Upper lobe of left lung (tissue), 4 donors: Measurements from ENCODE around the gene BRCA2.

ENCODE experiments used
- POLR2A ChIP-seq, 4 donors: fragments of 450-650 bp; IDR thresholded peaks; one replicate each; pipeline ENCODE4 v1.5.1; 2016 to 2017; ENCODE audit warnings: antibody characterized with exemption in 4 of 4, mild to moderate bottlenecking in 2 of 4
- POLR2AphosphoS5 ChIP-seq, 2 donors: sonication (generic); formaldehyde crosslinking; IDR thresholded peaks; one replicate each; pipeline ENCODE4 v1.5.1; 2017; ENCODE audit warnings: antibody characterized with exemption in 2 of 2

DNA sequence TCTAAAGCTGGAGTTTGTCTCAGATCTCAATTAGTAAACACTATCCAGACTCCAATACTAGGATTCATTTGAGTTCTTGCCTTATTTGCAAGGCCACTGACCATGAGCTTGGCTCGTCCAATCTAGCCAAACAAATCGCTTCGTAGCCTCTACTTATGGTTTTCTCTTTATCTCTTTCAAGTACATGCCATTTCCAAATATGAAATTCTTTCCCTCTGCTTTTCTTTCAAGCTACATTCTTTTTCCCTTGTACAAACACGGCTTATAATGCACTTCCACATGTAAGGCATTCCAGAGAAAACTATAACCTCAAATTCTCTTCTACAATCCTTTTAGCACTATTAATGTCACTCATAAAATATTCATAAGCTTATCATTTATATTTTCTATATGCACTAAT is 123.6 kb downstream of the BRCA2 start:
- TF ChIP-seq POLR2A (IDR thresholded peaks at IDR 0.05) (no peak), POLR2AphosphoS5 (IDR thresholded peaks at IDR 0.05) (no peak)
